SW480 (cell line): ENCODE data around the gene POMT2.
A peak's percentile ranks its signal among the peaks of the same experiment; 100 is the strongest.
"Not testable (repeated sequence)": the region's sequence is repeated elsewhere in the genome, so short reads cannot be mapped to it uniquely, and the experiment has no call there.

Experiments used
- DNase-seq: peaks from one replicate; pipeline ENCODE4 v3.0.0-alpha.2; 2016; ENCODE audit warnings: low spot score

POMT2 gene

GRCh38 chr14:77324289-77324688 is 3.6 kb upstream of the POMT2 start:
- no peak for DNase-seq

GRCh38 chr14:77323571-77323970 is 2.9 kb upstream of the POMT2 start:
- DNase-seq: no peak

GRCh38 chr14:77322951-77323350 is 2.3 kb upstream of the POMT2 start:
- no peak for DNase-seq

GRCh38 chr14:77322250-77322902 is 1.7 kb upstream of the POMT2 start:
- no peak for DNase-seq

- no peak for DNase-seq
Observed at GRCh38 chr14:77319422-77319821, 1.3 kb downstream of the POMT2 start.

- not testable (repeated sequence) for DNase-seq
Observed at GRCh38 chr14:77318756-77319155, 1.9 kb downstream of the POMT2 start.

GRCh38 chr14:77318006-77318553 is 2.6 kb downstream of the POMT2 start:
- DNase-seq: no peak

GRCh38 chr14:77316872-77317301 is 3.8 kb downstream of the POMT2 start:
- no peak for DNase-seq

- DNase-seq: no peak
Observed at GRCh38 chr14:77316195-77316505, 4.5 kb downstream of the POMT2 start.

GRCh38 chr14:77314539-77315457 is 5.9 kb downstream of the POMT2 start:
- DNase-seq: no peak

- DNase-seq: peak; percentile 69
Observed at GRCh38 chr14:77314043-77314442, 6.6 kb downstream of the POMT2 start.

GRCh38 chr14:77313371-77313770 is 7.3 kb downstream of the POMT2 start:
- DNase-seq: no peak

GRCh38 chr14:77311217-77311616 is 9.5 kb downstream of the POMT2 start:
- no peak for DNase-seq

- DNase-seq: no peak
Observed at GRCh38 chr14:77310026-77310425, 10.7 kb downstream of the POMT2 start.

GRCh38 chr14:77309131-77309530 is 11.6 kb downstream of the POMT2 start:
- no peak for DNase-seq

- no peak for DNase-seq
Observed at GRCh38 chr14:77306851-77307496, 13.7 kb downstream of the POMT2 start.

GRCh38 chr14:77306416-77306815 is 14.3 kb downstream of the POMT2 start:
- DNase-seq: no peak

GRCh38 chr14:77305696-77306095 is 15.0 kb downstream of the POMT2 start:
- no peak for DNase-seq

GRCh38 chr14:77303417-77304156 is 17.1 kb downstream of the POMT2 start:
- peak; percentile 90 for DNase-seq

GRCh38 chr14:77302926-77303325 is 17.8 kb downstream of the POMT2 start:
- peak; percentile 87 for DNase-seq

- peak; percentile 54 for DNase-seq
Observed at GRCh38 chr14:77301103-77301502, 19.6 kb downstream of the POMT2 start.

GRCh38 chr14:77299771-77300170 is 20.9 kb downstream of the POMT2 start:
- no peak for DNase-seq
